Bronchial epithelial cell (primary cell): Measurements from ENCODE around the gene CDK7. TPM values are rescaled to one million over a fixed set of nuclear protein-coding genes. Genes with fewer than 3 reads are reported as not detected.
"Not testable (repeated sequence)": the region's sequence is repeated elsewhere in the genome, so short reads cannot be mapped to it uniquely, and the experiment has no call there.

ENCODE experiments used
- DNase-seq: peaks from one replicate; pipeline ENCODE4 v3.0.0-alpha.2; 2010; ENCODE audit warnings: low read depth
- FAIRE-seq: peaks from 2 replicates; lab custom pipeline; 2011; peaks lifted over from hg19 to GRCh38; lab: Jason Lieb, UNC
- H3K27me3 ChIP-seq: 2 replicates; pipeline ENCODE4 v1.5.1; 2011; ENCODE audit warnings: low read length; ENCODE audit not compliant: control insufficient read depth, insufficient read depth
- H3K36me3 ChIP-seq: 2 replicates; pipeline ENCODE4 v1.5.1; 2011; ENCODE audit warnings: low read length; ENCODE audit not compliant: control insufficient read depth, insufficient read depth
- H3K4me3 ChIP-seq: 2 replicates; pipeline ENCODE4 v1.5.1; 2011; ENCODE audit warnings: mild to moderate bottlenecking, low read depth, low read length, control low read depth
- total RNA-seq: library from RNA; depleted of rRNA; stranded (reverse); fragments of >200 nt; gene quantifications from 2 replicates; pipeline ENCODE4 v1.2.1, GENCODE V29; 2014
- TF ChIP-seq, protein P1 (sequence below): IDR thresholded peaks from 2 replicates; pipeline ENCODE4 v1.5.1; 2011; ENCODE audit warnings: mild to moderate bottlenecking, moderate library complexity, low read length, control low read depth, inconsistent platforms; ENCODE audit not compliant: insufficient read depth, severe bottlenecking

The CDK7 gene
- total RNA-seq, 1 donor from 2014 or later = 60.8 TPM

DNA sequence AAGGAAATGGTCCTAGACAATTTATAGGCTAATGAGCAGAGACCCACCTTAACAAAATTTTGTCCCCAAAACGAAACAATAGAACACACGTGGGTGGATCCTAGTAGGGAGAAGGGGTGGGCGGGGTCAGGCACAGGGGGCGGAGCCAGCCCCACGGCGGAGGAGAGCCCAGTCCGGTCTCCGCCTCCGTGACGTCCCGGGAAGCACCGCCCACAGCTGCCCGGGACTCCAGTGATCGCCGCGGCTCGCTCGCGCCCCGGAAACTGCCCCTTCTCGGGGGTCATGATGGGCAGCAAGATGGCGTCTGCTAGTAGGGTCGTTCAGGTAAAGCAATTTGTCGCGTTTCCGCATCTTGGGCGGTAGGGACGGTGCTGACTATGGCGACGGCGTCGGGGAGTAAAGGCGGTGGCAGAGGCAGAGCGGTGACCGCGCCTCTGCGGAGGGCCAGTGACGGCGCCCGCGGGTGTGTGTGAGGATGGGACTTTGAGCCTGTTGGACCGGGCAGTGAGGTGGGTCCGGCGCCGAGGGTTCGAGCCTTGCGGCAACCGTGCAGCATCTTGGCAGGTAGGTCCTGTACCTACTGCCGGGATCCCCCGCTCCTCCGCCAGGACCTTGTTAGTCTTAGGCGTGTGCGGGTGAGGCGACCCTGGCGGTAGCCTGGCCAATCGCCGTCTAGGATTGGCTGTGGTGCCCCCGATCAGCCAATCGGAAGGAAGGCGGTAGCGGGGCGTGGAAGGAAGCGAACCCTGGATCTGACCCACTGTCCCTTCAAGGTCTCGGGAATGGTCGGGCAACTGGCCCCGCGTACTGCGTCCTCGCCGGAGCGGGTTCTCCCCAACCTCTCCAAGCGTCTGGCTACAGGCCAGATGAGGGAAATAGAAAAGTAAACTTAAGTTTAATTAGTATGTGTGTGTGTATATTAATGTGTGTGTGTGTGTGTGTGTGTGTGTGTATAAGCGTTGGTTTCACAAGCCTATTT, 16.8 kb upstream of the CDK7 start:
- FAIRE-seq (no peak), DNase-seq (peak; percentile 80)
- no peaks in the 10 kb centered on the region for H3K36me3 ChIP-seq
- H3K27me3 ChIP-seq = no peaks in the 10 kb centered on the region
- TF ChIP-seq, protein P1, sequence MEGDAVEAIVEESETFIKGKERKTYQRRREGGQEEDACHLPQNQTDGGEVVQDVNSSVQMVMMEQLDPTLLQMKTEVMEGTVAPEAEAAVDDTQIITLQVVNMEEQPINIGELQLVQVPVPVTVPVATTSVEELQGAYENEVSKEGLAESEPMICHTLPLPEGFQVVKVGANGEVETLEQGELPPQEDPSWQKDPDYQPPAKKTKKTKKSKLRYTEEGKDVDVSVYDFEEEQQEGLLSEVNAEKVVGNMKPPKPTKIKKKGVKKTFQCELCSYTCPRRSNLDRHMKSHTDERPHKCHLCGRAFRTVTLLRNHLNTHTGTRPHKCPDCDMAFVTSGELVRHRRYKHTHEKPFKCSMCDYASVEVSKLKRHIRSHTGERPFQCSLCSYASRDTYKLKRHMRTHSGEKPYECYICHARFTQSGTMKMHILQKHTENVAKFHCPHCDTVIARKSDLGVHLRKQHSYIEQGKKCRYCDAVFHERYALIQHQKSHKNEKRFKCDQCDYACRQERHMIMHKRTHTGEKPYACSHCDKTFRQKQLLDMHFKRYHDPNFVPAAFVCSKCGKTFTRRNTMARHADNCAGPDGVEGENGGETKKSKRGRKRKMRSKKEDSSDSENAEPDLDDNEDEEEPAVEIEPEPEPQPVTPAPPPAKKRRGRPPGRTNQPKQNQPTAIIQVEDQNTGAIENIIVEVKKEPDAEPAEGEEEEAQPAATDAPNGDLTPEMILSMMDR = peak; percentile 6
- peak overlapping the region; percentile 99 for H3K4me3 ChIP-seq

DNA sequence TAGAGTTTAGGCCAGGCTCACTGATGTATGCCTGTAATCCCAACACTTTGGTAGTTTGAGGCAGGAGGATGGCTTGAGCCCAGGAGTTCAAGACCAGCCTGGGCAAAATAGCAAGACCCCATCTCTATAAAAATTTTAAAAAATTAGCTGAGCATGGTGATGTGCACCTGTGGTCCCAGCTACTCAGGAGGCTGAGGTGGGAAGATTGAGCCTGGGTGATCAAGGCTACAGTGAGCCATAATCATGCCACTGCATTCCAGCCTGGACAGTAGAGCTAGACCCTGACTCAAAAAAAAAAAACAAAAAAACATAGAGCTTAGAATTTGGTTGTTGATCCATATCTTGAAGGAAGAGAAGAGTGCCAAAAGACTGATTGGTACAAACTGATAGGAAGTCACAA, 14.7 kb upstream of the CDK7 start:
- no peaks in the 10 kb centered on the region for H3K27me3 ChIP-seq
- no peak for DNase-seq
- no peak overlapping the region for H3K4me3 ChIP-seq
- no peak for FAIRE-seq
- TF ChIP-seq, protein P1 = no peak
- H3K36me3 ChIP-seq = no peaks in the 10 kb centered on the region

DNA sequence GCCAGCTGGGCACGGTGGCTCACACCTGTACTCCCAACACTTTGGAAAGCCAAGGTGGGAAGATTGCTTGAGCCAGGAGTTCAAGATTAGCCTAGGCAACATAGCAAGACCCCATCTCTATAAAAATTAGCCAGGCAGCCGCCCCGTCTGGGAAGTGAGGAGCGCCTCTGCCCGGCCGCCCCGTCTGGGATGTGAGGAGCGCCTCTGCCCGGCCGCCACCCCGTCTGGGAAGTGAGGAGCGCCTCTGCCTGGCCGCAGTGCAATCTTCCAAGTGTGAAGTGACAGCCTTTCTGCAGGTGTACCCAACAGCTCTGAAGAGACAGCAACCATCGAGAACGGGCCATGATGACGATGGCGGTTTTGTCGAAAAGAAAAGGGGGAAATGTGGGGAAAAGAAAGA, 14.3 kb upstream of the CDK7 start:
- not testable (repeated sequence) for H3K4me3 ChIP-seq, DNase-seq, H3K36me3 ChIP-seq, FAIRE-seq, H3K27me3 ChIP-seq

DNA sequence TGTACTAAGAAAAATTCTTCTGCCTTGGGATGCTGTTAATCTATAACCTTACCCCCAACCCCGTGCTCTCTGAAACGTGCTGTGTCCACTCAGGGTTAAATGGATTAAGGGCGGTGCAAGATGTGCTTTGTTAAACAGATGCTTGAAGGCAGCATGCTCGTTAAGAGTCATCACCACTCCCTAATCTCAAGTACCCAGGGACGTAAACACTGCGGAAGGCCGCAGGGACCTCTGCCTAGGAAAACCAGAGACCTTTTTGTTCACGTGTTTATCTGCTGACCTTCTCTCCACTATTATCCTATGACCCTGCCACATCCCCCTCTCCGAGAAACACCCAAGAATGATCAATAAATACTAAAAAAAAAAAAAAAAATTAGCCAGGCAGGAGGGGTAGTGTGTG, 13.9 kb upstream of the CDK7 start:
- DNase-seq, H3K4me3 ChIP-seq, H3K27me3 ChIP-seq, H3K36me3 ChIP-seq, FAIRE-seq: not testable (repeated sequence)

DNA sequence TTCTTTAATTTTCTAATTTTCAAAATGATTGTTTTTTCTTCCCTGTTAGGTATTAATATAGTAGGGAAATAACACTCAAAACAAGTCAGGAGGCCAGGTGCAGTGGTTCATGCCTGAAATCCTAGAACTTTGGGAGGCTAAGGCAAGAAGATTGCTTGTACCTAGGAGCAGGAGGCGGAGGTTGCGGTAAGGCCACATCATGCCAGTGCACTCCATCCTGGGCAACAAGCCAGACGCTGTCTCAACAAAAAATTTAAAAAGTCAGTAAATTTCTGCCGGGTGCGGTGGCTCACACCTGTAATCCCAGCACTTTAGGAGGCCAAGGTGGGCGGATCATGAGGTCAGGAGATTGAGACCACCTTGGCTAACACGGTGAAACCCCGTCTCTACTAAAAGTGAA, 10.2 kb upstream of the CDK7 start:
- FAIRE-seq (no peak), DNase-seq (no peak)
- TF ChIP-seq, protein P1 = no peak
- H3K27me3 ChIP-seq = no peaks in the 10 kb centered on the region
- no peaks in the 10 kb centered on the region for H3K36me3 ChIP-seq
- no peak overlapping the region for H3K4me3 ChIP-seq

DNA sequence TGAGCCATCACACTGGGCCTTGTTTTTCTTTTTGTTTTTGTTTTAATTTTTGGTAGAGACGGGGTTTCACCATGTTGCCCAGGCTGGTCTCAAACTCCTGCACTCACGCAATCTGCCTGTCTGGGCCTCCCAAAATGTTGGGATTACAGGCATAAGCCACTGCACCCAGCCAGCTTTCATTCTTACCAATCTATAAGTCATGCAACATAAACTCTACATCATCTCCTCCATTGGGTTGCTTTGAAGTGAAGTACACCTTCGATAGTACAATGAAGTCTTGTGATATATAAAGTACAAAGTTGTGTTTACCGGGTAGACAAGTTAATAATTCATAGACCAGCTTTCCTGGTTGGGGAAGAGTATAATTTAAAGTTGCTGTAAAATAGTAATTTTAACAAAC, 8.8 kb upstream of the CDK7 start:
- peaks cover 1% of the 10 kb centered on the region for H3K36me3 ChIP-seq
- H3K4me3 ChIP-seq = no peak overlapping the region
- FAIRE-seq = no peak
- no peak for DNase-seq
- TF ChIP-seq, protein P1 = no peak
- H3K27me3 ChIP-seq = no peaks in the 10 kb centered on the region
